ENCODE results near the gene EVA1A.

- TF ChIP-seq CTCF (IDR thresholded peaks at IDR 0.05; ENCODE audit: low read depth, low read length, poor library complexity, severe bottlenecking) (no peak), EZH2phosphoT487 (IDR thresholded peaks at IDR 0.05; ENCODE audit: borderline replicate concordance, low read length) (no peak)
Measured at GRCh38 chr2:75559680-75560021, 1.1 kb downstream of the EVA1A start.

All from DOHH2 (cell line).